ENCODE results near the gene TIMM50.
A peak's percentile ranks its signal among the peaks of the same experiment; 100 is the strongest.

TIMM50 gene

GRCh38 chr19:39539518-39540332 is 59.1 kb downstream of the TIMM50 start, which contains the start of gene EID2:
Gene EID2, minus strand, starts transcription at chr19:39540161. Its CDS starts 82 bp downstream, at chr19:39540079.
- peak; percentile 89 to 92 for DNase-seq

DNA sequence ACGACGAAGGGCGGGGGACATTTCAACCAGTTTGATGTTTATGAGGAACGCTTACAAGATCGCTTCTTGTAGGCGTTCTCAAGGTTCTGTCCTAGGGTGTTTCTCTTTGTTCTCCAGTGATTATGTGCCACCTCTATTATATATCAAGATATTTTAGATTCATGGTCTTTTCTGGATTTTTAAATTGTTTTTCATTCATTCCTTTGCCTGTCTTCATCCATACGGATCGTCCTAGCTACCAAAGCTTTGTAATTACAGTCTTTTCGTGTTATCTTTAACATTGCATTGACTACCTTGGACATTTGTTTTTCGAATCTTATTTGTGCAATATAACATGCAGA is 59.7 kb downstream of the TIMM50 start:
- DNase-seq, result no peak
